ENCODE results near the gene RANBP1. TPM values are rescaled to one million over a fixed set of nuclear protein-coding genes. Genes with fewer than 3 reads are reported as not detected.
A peak's percentile ranks its signal among the peaks of the same experiment; 100 is the strongest.

Gene RANBP1
- total and polyA plus RNA-seq, 9 of the 15 experiments (the other 6 are each of a cell fraction or from before 2014, with no cell fraction given): 162 to 2,891 (median 1,289) TPM

DNA sequence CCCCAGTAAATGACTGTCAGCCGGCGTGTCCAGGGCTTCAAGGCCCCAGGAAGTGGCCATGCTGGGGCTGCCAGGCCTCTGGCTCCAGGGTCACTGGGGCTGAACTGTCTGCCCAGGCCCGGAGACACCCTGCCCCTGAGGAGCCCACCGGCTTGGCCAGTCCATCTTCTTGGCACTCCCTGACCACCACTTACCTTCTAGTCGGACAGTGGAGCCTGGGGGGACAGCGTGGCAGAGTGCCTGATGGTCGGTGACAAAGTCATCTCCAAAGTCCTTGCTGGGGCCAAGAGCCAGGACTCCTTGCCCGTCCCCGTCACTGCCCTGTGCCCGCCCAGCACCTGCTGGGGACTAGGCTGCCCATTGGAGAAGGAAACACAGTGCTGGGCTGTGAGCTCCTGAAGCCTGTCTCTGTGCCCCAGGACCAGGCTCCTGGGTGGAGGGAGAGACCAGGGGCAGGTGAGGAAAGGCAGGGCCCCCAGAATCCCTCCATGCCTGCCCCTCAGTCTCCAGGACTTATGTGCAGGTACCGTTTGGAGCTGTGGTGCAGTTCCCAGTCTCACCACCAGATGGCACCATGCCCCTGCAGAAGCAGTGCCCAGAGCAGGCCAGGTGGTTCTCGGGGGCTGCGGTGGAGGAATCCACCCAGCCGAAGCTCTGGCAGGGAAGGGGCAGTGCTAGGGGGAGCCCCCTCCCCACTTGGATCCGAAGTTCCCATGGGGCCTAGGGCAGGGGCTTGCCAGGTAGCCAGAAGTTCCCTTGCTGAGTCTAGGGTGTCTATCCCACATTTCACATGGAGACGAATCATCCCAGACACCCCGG is 40.9 kb downstream of the RANBP1 start (continued):
- 0 out of 4 replicates have a peak, but pooled peaks of 1 of the 2 experiments have one; percentile 24 for TF ChIP-seq UBTF (IDR thresholded peaks at IDR 0.05; ENCODE audit: borderline replicate concordance in 1 of 2, low read depth in 2 of 2, low read length in 2 of 2)
- TF ChIP-seq TEAD1 (CRISPR knock-in tag; IDR thresholded peaks at IDR 0.05): peak; percentile 45 to 79; a peak in 2 of 4 replicates
- no peak for TF ChIP-seq ZBED1 (IDR thresholded peaks at IDR 0.05)
- TF ChIP-seq CBX1 (IDR thresholded peaks at IDR 0.05; ENCODE audit: low read depth): 0 out of 2 replicates have a peak, but pooled peaks have one; percentile 72
- peak; percentile 87; the same call in 1 of the 2 replicates for TF ChIP-seq SMAD3 (CRISPR knock-in tag; conservative IDR thresholded peaks at IDR 0.05)
- no peak for TF ChIP-seq ZNF586 (CRISPR knock-in tag; conservative IDR thresholded peaks at IDR 0.05)
- TF ChIP-seq BHLHE40 (IDR thresholded peaks at IDR 0.05; ENCODE audit: low read length): peak; percentile 71; the same call in 1 of the 2 replicates
- TF ChIP-seq MCM3 (IDR thresholded peaks at IDR 0.05): no peak
- peak; percentile 37; the same call in 1 of the 2 replicates for TF ChIP-seq ZBTB17 (CRISPR knock-in tag; IDR thresholded peaks at IDR 0.05)
- TF ChIP-seq TBL1XR1 (IDR thresholded peaks at IDR 0.05; ENCODE audit: low read length in 2 of 2): peak; percentile 66 to 73; a peak in 2 of 4 replicates
- peak; percentile 96; the same call in 1 of the 2 replicates for TF ChIP-seq FOXK1 (CRISPR knock-in tag; IDR thresholded peaks at IDR 0.05; ENCODE audit: borderline replicate concordance)
- peak; percentile 86 for TF ChIP-seq SETDB1 (IDR thresholded peaks at IDR 0.05; ENCODE audit: low read length)
- TF ChIP-seq GABPB2 (CRISPR knock-in tag; conservative IDR thresholded peaks at IDR 0.05): peak; percentile 81; the same call in 1 of the 2 replicates
- TF ChIP-seq TFE3 (CRISPR knock-in tag; IDR thresholded peaks at IDR 0.05): no peak
- TF ChIP-seq ZNF699 (CRISPR knock-in tag; IDR thresholded peaks at IDR 0.05; ENCODE audit: insufficient replicate concordance): peak; percentile 63
- TF ChIP-seq DEAF1 (CRISPR knock-in tag; IDR thresholded peaks at IDR 0.05): peak; percentile 100
- peak in 1 of 2 experiments; percentile 49; a peak in 1 of 4 replicates for TF ChIP-seq SRF (CRISPR knock-in tag; IDR thresholded peaks at IDR 0.05)
- TF ChIP-seq HDAC2 (IDR thresholded peaks at IDR 0.05): no peak
- TF ChIP-seq SMAD1 (IDR thresholded peaks at IDR 0.05; ENCODE audit: low read depth, low read length, partially characterized antibody): peak; percentile 20
- peak; percentile 60; the same call in 1 of the 2 replicates for TF ChIP-seq SREBF1 (IDR thresholded peaks at IDR 0.05; ENCODE audit: borderline replicate concordance, low read depth, low read length)
- peak; percentile 49; the same call in 1 of the 2 replicates for TF ChIP-seq ZNF184 (CRISPR knock-in tag; IDR thresholded peaks at IDR 0.05)
- TF ChIP-seq KLF1 (tag; IDR thresholded peaks at IDR 0.05): 0 out of 2 replicates have a peak, but pooled peaks have one; percentile 40

Data from K562 (cell line).